Measurements from ENCODE around the gene TOMM7. TPM values are rescaled to one million over a fixed set of nuclear protein-coding genes. Genes with fewer than 3 reads are reported as not detected.

The TOMM7 gene
- total RNA-seq, 1 experiment from 2014 or later: 295 TPM

DNA sequence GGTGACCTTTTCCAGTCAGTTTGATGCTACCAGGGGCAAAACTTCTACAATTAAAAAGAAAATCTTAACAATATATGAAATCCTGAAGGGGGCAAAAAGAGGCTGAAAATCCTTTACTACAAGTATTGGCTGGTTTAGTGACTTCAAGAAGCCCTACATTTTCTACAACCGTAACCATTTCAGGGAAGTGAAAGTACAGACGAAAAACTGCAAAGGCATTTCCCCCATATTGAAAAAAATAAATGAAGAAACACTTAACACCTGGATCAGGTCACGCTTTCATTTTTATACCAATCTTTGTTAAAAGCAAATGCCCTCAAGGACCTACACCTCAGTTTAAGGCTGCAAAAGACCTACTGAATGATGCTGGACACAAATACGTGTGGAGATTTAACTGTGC is 57.0 kb downstream of the TOMM7 start:
- CTCF ChIA-PET: interaction anchor here (0.7 kb wide), 1 partner anchor 656 kb away, joined by 3 read pairs; no protein-coding TSS in a partner anchor
- no TSS peak for BruUV-seq (replicated peaks)

More for the DNA sequence above, 57.0 kb downstream of the TOMM7 start:
- Histone ChIP-seq H3K9me3 (ENCODE audit: control insufficient read depth, insufficient read depth, low read depth, low read length) (no peaks in the 10 kb centered on the region), H3K4me1 (ENCODE audit: control insufficient read depth, insufficient read depth, low read length) (no peaks in the 10 kb centered on the region), H3K36me3 (ENCODE audit: control insufficient read depth, insufficient read depth, low read length) (no peaks in the 10 kb centered on the region), H3K27me3 (ENCODE audit: control insufficient read depth, insufficient read depth, low read length) (no peaks in the 10 kb centered on the region), H3K27ac (ENCODE audit: low read length) (no peak overlapping the region), H3K4me3 (ENCODE audit: low read depth in 2 of 2, low read length in 2 of 2) (no peak overlapping the region)
- intact Hi-C loops (cut with micrococcal nuclease; ENCODE audit: unreplicated experiment): no loop called here
- in situ Hi-C loops (cut with HindIII; ENCODE audit: low pct_unique_long_range_greater_than_20kb, low sequenced_read_pairs): no loop called here
- TF ChIP-seq, protein P1, sequence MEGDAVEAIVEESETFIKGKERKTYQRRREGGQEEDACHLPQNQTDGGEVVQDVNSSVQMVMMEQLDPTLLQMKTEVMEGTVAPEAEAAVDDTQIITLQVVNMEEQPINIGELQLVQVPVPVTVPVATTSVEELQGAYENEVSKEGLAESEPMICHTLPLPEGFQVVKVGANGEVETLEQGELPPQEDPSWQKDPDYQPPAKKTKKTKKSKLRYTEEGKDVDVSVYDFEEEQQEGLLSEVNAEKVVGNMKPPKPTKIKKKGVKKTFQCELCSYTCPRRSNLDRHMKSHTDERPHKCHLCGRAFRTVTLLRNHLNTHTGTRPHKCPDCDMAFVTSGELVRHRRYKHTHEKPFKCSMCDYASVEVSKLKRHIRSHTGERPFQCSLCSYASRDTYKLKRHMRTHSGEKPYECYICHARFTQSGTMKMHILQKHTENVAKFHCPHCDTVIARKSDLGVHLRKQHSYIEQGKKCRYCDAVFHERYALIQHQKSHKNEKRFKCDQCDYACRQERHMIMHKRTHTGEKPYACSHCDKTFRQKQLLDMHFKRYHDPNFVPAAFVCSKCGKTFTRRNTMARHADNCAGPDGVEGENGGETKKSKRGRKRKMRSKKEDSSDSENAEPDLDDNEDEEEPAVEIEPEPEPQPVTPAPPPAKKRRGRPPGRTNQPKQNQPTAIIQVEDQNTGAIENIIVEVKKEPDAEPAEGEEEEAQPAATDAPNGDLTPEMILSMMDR (IDR thresholded peaks at IDR 0.05): no peak
- no peak for TF ChIP-seq SIN3A (IDR thresholded peaks at IDR 0.05; ENCODE audit: borderline replicate concordance, insufficient read depth, low read depth, low read length)
- TF ChIP-seq POLR2AphosphoS5 (IDR thresholded peaks at IDR 0.05; ENCODE audit: low read depth, low read length): no peak
- POLR2A ChIA-PET: interaction anchor here (0.6 kb wide), 1 partner anchor 466 kb away, joined by 9 read pairs; no protein-coding TSS in a partner anchor
- DNase-seq (ENCODE audit: low read depth, low spot score) (no peak), ATAC-seq (no peak)

Other genes with a start within 250 kb of the TOMM7 start
- gene IL6, start 95.6 kb downstream of the TOMM7 start, total RNA-seq (2021; ENCODE audit: unreplicated experiment): not detected
- gene HYCC1, start 191.3 kb upstream of the TOMM7 start, total RNA-seq (2021; ENCODE audit: unreplicated experiment): 52.3 TPM

All from Panc1 (cell line).